Adrenal gland (tissue), 5 donors: ENCODE results near the gene ATP6V0D1.

Source experiments
- POLR2A ChIP-seq, 2 donors: fragments of 450-650 bp; IDR thresholded peaks; one replicate each; pipeline ENCODE4 v1.6.1; 2017; ENCODE audit warnings: antibody characterized with exemption in 2 of 2, mild to moderate bottlenecking in 2 of 2, moderate library complexity in 1 of 2
- TF ChIP-seq, protein P1 (sequence below), 6 experiments: fragments of 450-650 bp in 4 of 6; fragments of 200-600 bp in 2 of 6; sonication (generic) in 1 of 6; IDR thresholded peaks; 1 replicate in 5 of 6; 2 replicates in 1 of 6; pipeline versions ENCODE4 v1.5.1 to v1.8.0; 2016 to 2021; ENCODE audit warnings: antibody characterized with exemption in 6 of 6, mild to moderate bottlenecking in 2 of 6, moderate library complexity in 1 of 6
- donor health status: DM: no; HTN: no; CAD: no.

- TF ChIP-seq, protein P1, sequence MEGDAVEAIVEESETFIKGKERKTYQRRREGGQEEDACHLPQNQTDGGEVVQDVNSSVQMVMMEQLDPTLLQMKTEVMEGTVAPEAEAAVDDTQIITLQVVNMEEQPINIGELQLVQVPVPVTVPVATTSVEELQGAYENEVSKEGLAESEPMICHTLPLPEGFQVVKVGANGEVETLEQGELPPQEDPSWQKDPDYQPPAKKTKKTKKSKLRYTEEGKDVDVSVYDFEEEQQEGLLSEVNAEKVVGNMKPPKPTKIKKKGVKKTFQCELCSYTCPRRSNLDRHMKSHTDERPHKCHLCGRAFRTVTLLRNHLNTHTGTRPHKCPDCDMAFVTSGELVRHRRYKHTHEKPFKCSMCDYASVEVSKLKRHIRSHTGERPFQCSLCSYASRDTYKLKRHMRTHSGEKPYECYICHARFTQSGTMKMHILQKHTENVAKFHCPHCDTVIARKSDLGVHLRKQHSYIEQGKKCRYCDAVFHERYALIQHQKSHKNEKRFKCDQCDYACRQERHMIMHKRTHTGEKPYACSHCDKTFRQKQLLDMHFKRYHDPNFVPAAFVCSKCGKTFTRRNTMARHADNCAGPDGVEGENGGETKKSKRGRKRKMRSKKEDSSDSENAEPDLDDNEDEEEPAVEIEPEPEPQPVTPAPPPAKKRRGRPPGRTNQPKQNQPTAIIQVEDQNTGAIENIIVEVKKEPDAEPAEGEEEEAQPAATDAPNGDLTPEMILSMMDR (IDR thresholded peaks at IDR 0.05), result no peak
- TF ChIP-seq POLR2A (IDR thresholded peaks at IDR 0.05), result no peak
Measured at GRCh38 chr16:67424261-67424615, 56.7 kb downstream of the ATP6V0D1 start.
